GM23248 (cell line): Measurements from ENCODE around the gene ACSL4. TPM values are rescaled to one million over a fixed set of nuclear protein-coding genes. Genes with fewer than 3 reads are reported as not detected.

Experiments used
- DNase-seq: peaks from one replicate; pipeline ENCODE4 v3.0.0-alpha.2; 2015
- H2AFZ ChIP-seq: fragments of 200-600 bp; sonication (generic); 2 replicates; pipeline ENCODE4 v1.6.1; 2016; ENCODE audit warnings: antibody characterized with exemption
- H3F3A ChIP-seq: fragments of 200-600 bp; sonication (generic); 2 replicates; pipeline ENCODE4 v1.6.1; 2016; ENCODE audit warnings: mild to moderate bottlenecking, antibody characterized with exemption, mixed run types; ENCODE audit not compliant: insufficient read depth
- H3K27ac ChIP-seq: fragments of 200-600 bp; sonication (generic); 2 replicates; pipeline ENCODE4 v1.5.1; 2016; ENCODE audit warnings: mild to moderate bottlenecking
- H3K27me3 ChIP-seq: fragments of 200-600 bp; sonication (generic); replicated peaks from 2 replicates; pipeline ENCODE4 v1.6.1; 2016; ENCODE audit warnings: mild to moderate bottlenecking; ENCODE audit not compliant: insufficient read depth
- H3K36me3 ChIP-seq: fragments of 200-600 bp; sonication (generic); 2 replicates; pipeline ENCODE4 v1.6.1; 2016; ENCODE audit warnings: low read depth, mild to moderate bottlenecking
- H3K4me1 ChIP-seq: fragments of 200-600 bp; sonication (generic); 2 replicates; pipeline ENCODE4 v1.6.1; 2016; ENCODE audit warnings: mild to moderate bottlenecking; ENCODE audit not compliant: insufficient read depth
- H3K4me2 ChIP-seq: fragments of 200-600 bp; sonication (generic); one replicate; pipeline ENCODE4 v1.6.1; 2016; ENCODE audit warnings: mild to moderate bottlenecking; ENCODE audit not compliant: unreplicated experiment
- H3K4me3 ChIP-seq: fragments of 200-600 bp; sonication (generic); 2 replicates; pipeline ENCODE4 v1.5.1; 2016; ENCODE audit warnings: mild to moderate bottlenecking
- H3K79me2 ChIP-seq: fragments of 200-600 bp; sonication (generic); 2 replicates; pipeline ENCODE4 v1.6.1; 2016; ENCODE audit warnings: mild to moderate bottlenecking; ENCODE audit not compliant: insufficient read depth
- H3K9ac ChIP-seq: fragments of 200-600 bp; sonication (generic); 2 replicates; pipeline ENCODE4 v1.6.1; 2016; ENCODE audit warnings: mild to moderate bottlenecking
- H3K9me2 ChIP-seq: fragments of 200-600 bp; sonication (generic); 2 replicates; pipeline ENCODE4 v1.6.1; 2016; ENCODE audit warnings: mixed run types, mild to moderate bottlenecking, moderate library complexity; ENCODE audit not compliant: insufficient read depth
- H3K9me3 ChIP-seq: fragments of 200-600 bp; sonication (generic); one replicate; pipeline ENCODE4 v1.6.1; 2017; ENCODE audit warnings: low read depth
- H4K20me1 ChIP-seq: fragments of 200-600 bp; sonication (generic); 2 replicates; pipeline ENCODE4 v1.6.0; 2016; ENCODE audit not compliant: insufficient read depth
- EZH2 ChIP-seq: fragments of 200-600 bp; sonication (generic); IDR thresholded peaks from 2 replicates; pipeline ENCODE4 v1.6.1; 2018; ENCODE audit warnings: antibody characterized with exemption, mild to moderate bottlenecking; ENCODE audit not compliant: insufficient read depth, poor library complexity, severe bottlenecking
- EZH2phosphoT487 ChIP-seq: fragments of 200-600 bp; sonication (generic); IDR thresholded peaks from 2 replicates; pipeline ENCODE4 v1.6.1; 2018; ENCODE audit warnings: antibody characterized with exemption, moderate library complexity, mild to moderate bottlenecking, low read depth; ENCODE audit not compliant: insufficient read depth
- WGBS, 2 experiments: methylation state at CpG; one replicate each; pipeline ENCODE4 v1.1.6; 2015 to 2017; ENCODE audit warnings: low lambda C conversion rate in 2 of 2, low coverage in 1 of 2; ENCODE audit errors: missing lambda C conversion rate in 2 of 2; 5-methylcytosine and 5-hydroxymethylcytosine counted together
- in situ Hi-C: fragments of 300-500 bp; cut with MboI; formaldehyde crosslinking; loops from 2 replicates; pipeline ENCODE4 v1.15.0; 2020
- polyA plus RNA-seq: library from polyadenylated mRNA; unstranded; fragments of >200 nt; fragmentation: Nextera tagmentation; extraction: Ambion mirVana; gene quantifications from 2 replicates; pipeline ENCODE4 v1.2.1, GENCODE V29; 2016
- total RNA-seq: library from RNA; depleted of rRNA; stranded (reverse); fragments of >200 nt; shearing (Covaris generic); gene quantifications from 2 replicates; pipeline ENCODE4 v1.2.3, GENCODE V29; 2014

Gene ACSL4
- total and polyA plus RNA-seq, 2 experiments from 2014 or later = 33.2 to 81.7 TPM

DNA sequence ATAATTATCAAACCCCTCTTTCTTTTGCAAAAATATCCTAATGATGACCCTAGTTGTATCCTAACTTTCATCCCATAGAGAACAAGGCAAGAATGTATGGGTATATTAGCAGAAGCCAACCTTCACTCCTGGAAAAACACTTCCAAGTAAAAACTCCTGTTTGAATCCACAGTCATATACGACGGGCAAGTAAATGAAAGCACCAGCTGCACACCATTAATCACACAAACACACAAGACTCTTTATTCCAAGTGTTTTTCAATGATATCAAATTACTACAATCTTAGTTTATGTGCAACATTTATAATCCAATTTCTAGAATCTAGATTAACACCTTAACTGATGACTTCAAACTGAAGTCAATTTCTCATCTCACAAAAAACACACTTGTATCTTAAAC, 22.9 kb downstream of the ACSL4 start:
- WGBS, 2 experiments = 95 to 97% methylated on average over 2 of the region's 2 CpGs
- no peak overlapping the region for H3K27ac ChIP-seq
- no peak overlapping the region for H3K9ac ChIP-seq
- no peak overlapping the region for H2AFZ ChIP-seq
- no peaks in the 10 kb centered on the region for H4K20me1 ChIP-seq
- H3K4me1 ChIP-seq = peaks cover 37% of the 10 kb centered on the region
- peaks cover 99% of the 10 kb centered on the region for H3K79me2 ChIP-seq
- peaks cover 27% of the 10 kb centered on the region; the same call in 1 of the 2 replicates for H3F3A ChIP-seq
- H3K4me2 ChIP-seq = no peak overlapping the region
- no peak overlapping the region for H3K4me3 ChIP-seq
- H3K36me3 ChIP-seq = no peaks in the 10 kb centered on the region
- in situ Hi-C loops = loop anchor here (10.0 to 25.0 kb wide), 2 partner anchors 145 to 702 kb away; no protein-coding TSS in a partner anchor
- no peaks in the 10 kb centered on the region for H3K9me2 ChIP-seq
- TF ChIP-seq EZH2phosphoT487 (no peak), EZH2 (no peak)
- H3K27me3 ChIP-seq = no peaks in the 10 kb centered on the region
- no peaks in the 10 kb centered on the region for H3K9me3 ChIP-seq
- no peak for DNase-seq

DNA sequence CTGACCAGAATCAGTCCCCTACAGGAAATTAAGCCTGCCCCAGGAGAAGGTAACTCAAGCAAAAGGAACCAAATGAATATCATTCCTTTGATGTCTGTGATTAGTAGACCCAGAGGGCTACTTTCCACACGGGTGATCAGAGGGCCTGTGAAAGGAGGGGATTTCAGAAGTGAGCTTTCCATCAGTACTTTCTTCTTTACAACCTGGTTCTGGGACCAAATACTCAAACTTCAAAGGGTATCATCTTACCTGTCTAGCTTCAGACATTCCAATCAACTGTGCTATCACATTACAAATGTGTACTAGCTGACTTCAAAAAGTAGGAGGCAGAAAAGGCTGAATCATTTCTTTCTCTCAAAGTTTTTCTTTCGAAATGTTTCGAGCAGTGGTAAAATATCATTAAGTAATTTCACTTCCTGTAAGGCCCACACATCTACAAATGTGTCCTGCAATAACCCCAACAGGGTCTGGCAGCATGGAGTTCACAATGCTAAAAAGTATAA, 23.9 kb downstream of the ACSL4 start:
- Histone ChIP-seq H3K4me2 (peak overlapping the region; percentile 71), H3K27me3 (no peaks in the 10 kb centered on the region), H3K36me3 (no peaks in the 10 kb centered on the region), H3K4me3 (peak overlapping the region; percentile 47; the same call in 1 of the 2 replicates), H2AFZ (no peak overlapping the region), H4K20me1 (no peaks in the 10 kb centered on the region), H3K27ac (peak overlapping the region; percentile 68), H3K4me1 (peaks cover 30% of the 10 kb centered on the region), H3K9me3 (no peaks in the 10 kb centered on the region), H3F3A (peaks cover 23% of the 10 kb centered on the region; the same call in 1 of the 2 replicates), H3K79me2 (peaks cover 99% of the 10 kb centered on the region), H3K9ac (peak overlapping the region; percentile 54; the same call in 1 of the 2 replicates), H3K9me2 (no peaks in the 10 kb centered on the region)
- WGBS, 2 experiments = 0 to 2% methylated on average over 3 of the region's 3 CpGs
- DNase-seq = peak; percentile 70
- TF ChIP-seq EZH2 (no peak), EZH2phosphoT487 (no peak)
- in situ Hi-C loops = loop anchor here (25.0 kb wide), 1 partner anchor 703 kb away; no protein-coding TSS in a partner anchor

DNA sequence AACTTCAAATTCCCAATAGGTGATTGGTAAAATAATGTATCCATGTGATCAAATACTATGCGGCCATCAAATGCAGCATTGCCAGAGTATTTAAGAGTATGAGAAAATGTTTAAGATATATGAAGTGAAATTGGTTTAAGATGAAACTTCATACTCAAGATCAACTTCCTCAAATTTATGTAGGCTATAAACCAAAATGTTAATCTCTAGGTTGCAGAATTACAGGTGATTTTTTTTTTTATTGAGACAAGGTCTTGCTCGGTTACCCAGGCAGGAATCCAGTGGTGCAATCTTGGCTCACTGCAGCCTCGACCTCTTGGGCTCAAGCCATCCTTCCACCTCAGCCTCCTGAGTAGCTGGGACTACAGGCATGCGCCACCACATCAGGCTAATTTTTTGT, 25.3 kb downstream of the ACSL4 start:
- no peak for DNase-seq
- Histone ChIP-seq H3K79me2 (peaks cover 99% of the 10 kb centered on the region), H3K27ac (no peak overlapping the region), H3K36me3 (no peaks in the 10 kb centered on the region), H3K9me2 (no peaks in the 10 kb centered on the region), H3K9me3 (no peaks in the 10 kb centered on the region), H3K4me3 (no peak overlapping the region), H3K9ac (no peak overlapping the region), H2AFZ (no peak overlapping the region), H3K4me2 (no peak overlapping the region), H3F3A (peaks cover 19% of the 10 kb centered on the region; the same call in 1 of the 2 replicates), H3K27me3 (no peaks in the 10 kb centered on the region), H3K4me1 (peaks cover 19% of the 10 kb centered on the region), H4K20me1 (no peaks in the 10 kb centered on the region)
- in situ Hi-C loops = loop anchor here (25.0 kb wide), 1 partner anchor 705 kb away; no protein-coding TSS in a partner anchor
- TF ChIP-seq EZH2 (no peak), EZH2phosphoT487 (no peak)
- 97 to 98% methylated on average over 4 of the region's 4 CpGs for whole genome bisulfite sequencing, 2 experiments

DNA sequence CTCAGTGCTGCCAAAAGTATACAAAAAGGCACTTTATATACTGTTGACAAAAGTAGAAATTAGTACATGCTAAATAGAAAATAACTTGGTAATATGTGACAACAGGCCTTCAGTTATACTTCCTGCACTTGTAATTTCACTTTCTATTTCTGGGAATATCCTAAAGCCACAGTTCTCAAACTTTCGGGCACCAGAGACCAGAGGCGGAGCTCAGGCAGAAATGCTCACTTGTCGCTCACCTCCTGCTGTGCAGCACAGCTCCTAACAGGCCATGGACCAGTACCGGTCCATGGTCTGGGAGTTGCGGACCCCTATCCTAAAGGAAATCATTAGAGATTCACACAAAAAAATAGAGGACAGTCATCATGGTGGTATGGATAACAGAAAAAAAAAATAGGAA, 25.7 kb downstream of the ACSL4 start:
- no peak overlapping the region for H2AFZ ChIP-seq
- H3K27me3 ChIP-seq = no peaks in the 10 kb centered on the region
- DNase-seq = no peak
- in situ Hi-C loops = loop anchor here (25.0 kb wide), 1 partner anchor 705 kb away; no protein-coding TSS in a partner anchor
- no peaks in the 10 kb centered on the region for H3K9me2 ChIP-seq
- no peaks in the 10 kb centered on the region for H3K9me3 ChIP-seq
- H3K36me3 ChIP-seq = no peaks in the 10 kb centered on the region
- no peak overlapping the region for H3K4me3 ChIP-seq
- peaks cover 19% of the 10 kb centered on the region; the same call in 1 of the 2 replicates for H3F3A ChIP-seq
- no peak overlapping the region for H3K4me2 ChIP-seq
- no peak for TF ChIP-seq EZH2
- no peak for TF ChIP-seq EZH2phosphoT487
- H3K4me1 ChIP-seq = peaks cover 19% of the 10 kb centered on the region
- peaks cover 99% of the 10 kb centered on the region for H3K79me2 ChIP-seq
- 97 to 100% methylated on average over 4 to 5 of the region's 5 CpGs for WGBS, 2 experiments
- no peak overlapping the region for H3K9ac ChIP-seq
- H3K27ac ChIP-seq = no peak overlapping the region
- no peaks in the 10 kb centered on the region for H4K20me1 ChIP-seq
